HepG2 (cell line): ENCODE data around the gene SPDYE16. TPM values are rescaled to one million over a fixed set of nuclear protein-coding genes. Genes with fewer than 3 reads are reported as not detected.

Experiments
- ATAC-seq: fragments of 200-7000 bp; cut with Tn5 transposase; 3 replicates; pipeline ENCODE4 v1.9.1; 2020; ENCODE audit warnings: mild to moderate bottlenecking, moderate library complexity
- BruUV-seq: library from RNA; stranded (reverse); fragments of 400-500 nt; replicated peaks from 2 replicates; lab custom pipeline; 2021; lab: Mats Ljungman, UMichigan
- CTCF ChIA-PET: fragments of 300-600 bp; formaldehyde crosslinking; extraction: SDS; loops from one replicate; lab custom pipeline; 2021; ENCODE audit warnings: low total read pairs, inconsistent platforms, low intra/inter-chr PET ratio; lab: Yijun Ruan, JAX
- POLR2A ChIA-PET: fragments of 350-600 bp; sonication (Branson Sonifier 250); formaldehyde crosslinking; loops from one replicate; lab custom pipeline; 2020; ENCODE audit warnings: antibody characterized with exemption, inconsistent platforms; lab: Yijun Ruan, JAX
- DNase-seq: peaks from one replicate; pipeline ENCODE4 v3.0.0-alpha.2; 2015; ENCODE audit warnings: low spot score
- FAIRE-seq: peaks from 3 replicates; lab custom pipeline; 2011; peaks lifted over from hg19 to GRCh38; lab: Jason Lieb, UNC
- H2AFZ ChIP-seq: one replicate; pipeline ENCODE4 v1.6.1; 2011; ENCODE audit warnings: low read length, inconsistent platforms
- H3K27ac ChIP-seq: fragments of 300-600 bp; 3 replicates; pipeline ENCODE4 v1.8.0; 2011; ENCODE audit warnings: mixed run types, mild to moderate bottlenecking, mixed read lengths, low read length, inconsistent platforms; ENCODE audit not compliant: insufficient read depth; ENCODE audit errors: extremely low read length
- H3K27me3 ChIP-seq, 2 experiments: fragments of 200-600 bp in 1 of 2; 2 replicates in 1 of 2; 3 replicates in 1 of 2; pipeline versions ENCODE4 v1.6.0 to v1.8.0; 2011; ENCODE audit warnings: low read length in 2 of 2, mild to moderate bottlenecking in 2 of 2, moderate library complexity in 2 of 2, inconsistent platforms in 1 of 2; ENCODE audit not compliant: insufficient read depth in 2 of 2, control insufficient read depth in 1 of 2
- H3K36me3 ChIP-seq, 2 experiments: fragments of 200-600 bp in 1 of 2; replicated peaks in 1 of 2; 2 replicates in 1 of 2; 3 replicates in 1 of 2; pipeline versions ENCODE4 v1.5.1 to v1.8.0; 2011; ENCODE audit warnings: low read length in 2 of 2, inconsistent platforms in 1 of 2; ENCODE audit not compliant: insufficient read depth in 2 of 2, control insufficient read depth in 1 of 2
- H3K4me1 ChIP-seq: 2 replicates; pipeline ENCODE4 v1.5.1; 2012; ENCODE audit warnings: low read length, inconsistent platforms; ENCODE audit not compliant: insufficient read depth
- H3K4me2 ChIP-seq: 2 replicates; pipeline ENCODE4 v1.6.0; 2011; ENCODE audit warnings: low read depth, low read length, inconsistent platforms
- H3K4me3 ChIP-seq, 3 experiments: fragments of 200-600 bp in 1 of 3; sonication (generic), shearing (Covaris generic) in 1 of 3; replicated peaks in 1 of 3; 2 replicates each; pipeline ENCODE4 v1.5.1; 2011 to 2016; ENCODE audit warnings: low read length in 3 of 3, inconsistent platforms in 2 of 3, low read depth in 2 of 3, mild to moderate bottlenecking in 2 of 3, control low read depth in 1 of 3, mixed read lengths in 1 of 3; ENCODE audit not compliant: insufficient read depth in 1 of 3
- H3K79me2 ChIP-seq: one replicate; pipeline ENCODE4 v1.6.1; 2011; ENCODE audit warnings: low read length, inconsistent platforms; ENCODE audit not compliant: insufficient read depth
- H3K9ac ChIP-seq: 2 replicates; pipeline ENCODE4 v1.6.0; 2011; ENCODE audit warnings: mild to moderate bottlenecking, low read depth, low read length, inconsistent platforms; ENCODE audit not compliant: insufficient read depth
- H3K9me3 ChIP-seq: 2 replicates; pipeline ENCODE4 v1.5.1; 2012; ENCODE audit warnings: mild to moderate bottlenecking, low read length
- H4K20me1 ChIP-seq: 2 replicates; pipeline ENCODE4 v1.6.0; 2011; ENCODE audit warnings: inconsistent platforms, mild to moderate bottlenecking, low read length, moderate library complexity; ENCODE audit not compliant: insufficient read depth
- ARNTL ChIP-seq: sonication (generic); formaldehyde crosslinking; IDR thresholded peaks from 2 replicates; pipeline ENCODE4 v1.4.0; 2020; ENCODE audit warnings: mild to moderate bottlenecking, missing genetic modification reagents
- ATF6 ChIP-seq: sonication (generic); formaldehyde crosslinking; conservative IDR thresholded peaks from 2 replicates; pipeline ENCODE4 v1.4.0; 2020; ENCODE audit warnings: missing genetic modification reagents
- CREM ChIP-seq, 2 experiments: sonication (generic) in 1 of 2; formaldehyde crosslinking in 1 of 2; IDR thresholded peaks; 2 replicates each; pipeline versions ENCODE4 v1.4.0 to v1.6.1; 2016 to 2020; ENCODE audit warnings: antibody characterized with exemption in 1 of 2, mild to moderate bottlenecking in 1 of 2, missing genetic modification reagents in 1 of 2
- NR2F6 ChIP-seq, 2 experiments: IDR thresholded peaks; 2 replicates each; pipeline ENCODE4 v1.6.1; 2016; ENCODE audit warnings: antibody characterized with exemption in 1 of 2, mild to moderate bottlenecking in 1 of 2
- RFXANK ChIP-seq: IDR thresholded peaks from 2 replicates; pipeline ENCODE4 v1.6.1; 2016
- SP140L ChIP-seq: sonication (generic); formaldehyde crosslinking; IDR thresholded peaks from 2 replicates; pipeline ENCODE4 v1.4.0; 2020; ENCODE audit warnings: missing genetic modification reagents, borderline replicate concordance
- TCF12 ChIP-seq, 2 experiments: fragments of 450-650 bp in 1 of 2; sonication (generic) in 1 of 2; formaldehyde crosslinking in 1 of 2; IDR thresholded peaks; 2 replicates each; pipeline versions ENCODE4 v1.6.1 to v1.8.0; 2017 to 2022; ENCODE audit warnings: antibody characterized with exemption in 1 of 2, mild to moderate bottlenecking in 1 of 2, missing genetic modification reagents in 1 of 2, moderate library complexity in 1 of 2
- TFDP1 ChIP-seq: IDR thresholded peaks from 2 replicates; pipeline ENCODE4 v1.6.1; 2016; ENCODE audit warnings: missing compliant biosample characterization, missing genetic modification reagents, borderline replicate concordance
- ZNF275 ChIP-seq: sonication (generic); formaldehyde crosslinking; IDR thresholded peaks from 2 replicates; pipeline ENCODE4 v1.8.0; 2022; ENCODE audit warnings: missing genetic modification reagents, mild to moderate bottlenecking, inconsistent platforms, borderline replicate concordance
- ZNF317 ChIP-seq: sonication (generic); formaldehyde crosslinking; IDR thresholded peaks from 2 replicates; pipeline ENCODE4 v1.5.0; 2020; ENCODE audit warnings: mild to moderate bottlenecking, missing genetic modification reagents
- ZNF776 ChIP-seq: sonication (generic); formaldehyde crosslinking; IDR thresholded peaks from 2 replicates; pipeline ENCODE4 v1.4.0; 2020; ENCODE audit warnings: mild to moderate bottlenecking, missing genetic modification reagents
- WGBS: methylation state at CpG from one replicate; pipeline ENCODE4 v1.1.6; 2017; ENCODE audit warnings: low lambda C conversion rate; 5-methylcytosine and 5-hydroxymethylcytosine counted together
- in situ Hi-C: cut with HindIII; loops from 2 replicates; pipeline ENCODE4 v1.10.0; 2017; ENCODE audit warnings: low pct_unique_long_range_greater_than_20kb; ENCODE audit not compliant: extremely low pct_ligation_motif_present
- intact Hi-C: fragments of 100-400 bp; cut with micrococcal nuclease; formaldehyde crosslinking; loops from one replicate; pipeline ENCODE4 v1.10.0; 2022; ENCODE audit not compliant: unreplicated experiment
- polyA plus RNA-seq, 8 experiments: library from polyadenylated mRNA; depleted of rRNA in 3 of 8; stranded (reverse) in 7 of 8; unstranded in 1 of 8; fragments of >200 nt; fragmentation: Illumina TruSeq in 4 of 8; extraction: Trizol in 4 of 8; gene quantifications; 2 replicates each; pipeline versions ENCODE4 v1.2.1 to v1.2.3, GENCODE V29; 2011 to 2016; ENCODE audit warnings: low read depth in 4 of 8, missing spikeins in 1 of 8, mixed read lengths in 1 of 8; ENCODE audit not compliant: insufficient read depth in 1 of 8
- total RNA-seq, 5 experiments: library from RNA; depleted of rRNA; stranded (reverse); fragments of >200 nt; fragmentation: Illumina TruSeq; extraction: Trizol; gene quantifications; 2 replicates each; pipeline ENCODE4 v1.2.3, GENCODE V29; 2016; ENCODE audit warnings: low read depth in 1 of 5
- TF ChIP-seq, protein P1 (sequence below): sonication (generic); formaldehyde crosslinking; IDR thresholded peaks from 2 replicates; pipeline ENCODE4 v1.5.1; 2020; ENCODE audit warnings: mild to moderate bottlenecking, missing genetic modification reagents, moderate library complexity

The SPDYE16 gene
- total and polyA plus RNA-seq, 2 of the 13 experiments (the other 11 are each of a cell fraction or from before 2014, with no cell fraction given), result 0.11 TPM; not detected in 1

DNA sequence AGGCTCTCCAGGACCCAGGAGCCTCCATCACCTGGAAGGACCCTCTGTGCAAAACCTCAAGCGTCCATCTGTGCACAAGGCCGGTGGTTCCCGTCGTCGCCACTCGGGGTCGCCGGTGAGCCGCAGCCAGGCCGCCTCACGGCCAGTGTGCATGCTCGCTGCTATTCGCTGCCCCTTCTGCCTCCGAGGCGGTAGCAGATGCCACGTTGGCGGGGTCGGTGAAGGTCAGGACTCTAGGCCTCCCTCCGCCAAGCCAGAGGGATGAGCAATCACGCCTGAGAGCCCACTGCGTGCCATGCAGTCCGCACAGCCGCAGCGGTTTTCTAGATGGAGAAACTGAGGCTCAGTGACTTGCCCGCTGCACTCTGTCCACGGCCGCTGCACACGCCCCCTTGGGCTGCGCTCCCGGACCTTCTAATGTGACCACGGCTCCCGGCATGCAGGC, 27.1 kb downstream of the SPDYE16 start (continued):
- TF ChIP-seq ATF6 (CRISPR knock-in tag), result no peak
- TF ChIP-seq ZNF275 (CRISPR knock-in tag), result no peak
- peak; percentile 75; the same call in 1 of the 2 replicates for TF ChIP-seq ZNF776 (CRISPR knock-in tag)
- no peak for TF ChIP-seq TCF12 (IDR thresholded peaks at IDR 0.05)
- TF ChIP-seq TCF12 (CRISPR knock-in tag; IDR thresholded peaks at IDR 0.05), result 0 out of 2 replicates have a peak, but pooled peaks have one; percentile 65
- TF ChIP-seq ZNF317 (CRISPR knock-in tag), result no peak; the same call in 1 of the 2 replicates
- TF ChIP-seq RFXANK (CRISPR knock-in tag), result no peak

- DNase-seq (no peak), FAIRE-seq (no peak), ATAC-seq (no peak)
- in situ Hi-C loops, result no loop called here
- Histone ChIP-seq H3K9ac (no peak overlapping the region), H3K27me3 (peaks cover 2 to 5% of the 10 kb centered on the region in 2 experiments; a peak in 1 of 5 replicates), H3K79me2 (no peaks in the 10 kb centered on the region), H3K4me3 (no peak overlapping the region), H3K4me1 (peaks cover 51% of the 10 kb centered on the region), H2AFZ (no peak overlapping the region), H3K9me3 (no peaks in the 10 kb centered on the region), H4K20me1 (no peaks in the 10 kb centered on the region), H3K36me3 (no peaks in the 10 kb centered on the region), H3K27ac (no peak overlapping the region), H3K4me2 (no peak overlapping the region)
- 28% methylated on average over 9 of the region's 16 CpGs for WGBS
- intact Hi-C loops, result no loop called here
- BruUV-seq, result no TSS peak
- CTCF ChIA-PET, result no interaction called here
- POLR2A ChIA-PET, result no interaction called here
- TF ChIP-seq SP140L (CRISPR knock-in tag) (no peak), ARNTL (0 out of 2 replicates have a peak, but pooled peaks have one; percentile 32), CREM (IDR thresholded peaks at IDR 0.05) (no peak), CREM (CRISPR knock-in tag; IDR thresholded peaks at IDR 0.05) (no peak), TFDP1 (CRISPR knock-in tag) (0 out of 2 replicates have a peak, but pooled peaks have one; percentile 19), NR2F6 (IDR thresholded peaks at IDR 0.05) (no peak), NR2F6 (CRISPR knock-in tag; IDR thresholded peaks at IDR 0.05) (0 out of 2 replicates have a peak, but pooled peaks have one; percentile 20)
- TF ChIP-seq, protein P1, sequence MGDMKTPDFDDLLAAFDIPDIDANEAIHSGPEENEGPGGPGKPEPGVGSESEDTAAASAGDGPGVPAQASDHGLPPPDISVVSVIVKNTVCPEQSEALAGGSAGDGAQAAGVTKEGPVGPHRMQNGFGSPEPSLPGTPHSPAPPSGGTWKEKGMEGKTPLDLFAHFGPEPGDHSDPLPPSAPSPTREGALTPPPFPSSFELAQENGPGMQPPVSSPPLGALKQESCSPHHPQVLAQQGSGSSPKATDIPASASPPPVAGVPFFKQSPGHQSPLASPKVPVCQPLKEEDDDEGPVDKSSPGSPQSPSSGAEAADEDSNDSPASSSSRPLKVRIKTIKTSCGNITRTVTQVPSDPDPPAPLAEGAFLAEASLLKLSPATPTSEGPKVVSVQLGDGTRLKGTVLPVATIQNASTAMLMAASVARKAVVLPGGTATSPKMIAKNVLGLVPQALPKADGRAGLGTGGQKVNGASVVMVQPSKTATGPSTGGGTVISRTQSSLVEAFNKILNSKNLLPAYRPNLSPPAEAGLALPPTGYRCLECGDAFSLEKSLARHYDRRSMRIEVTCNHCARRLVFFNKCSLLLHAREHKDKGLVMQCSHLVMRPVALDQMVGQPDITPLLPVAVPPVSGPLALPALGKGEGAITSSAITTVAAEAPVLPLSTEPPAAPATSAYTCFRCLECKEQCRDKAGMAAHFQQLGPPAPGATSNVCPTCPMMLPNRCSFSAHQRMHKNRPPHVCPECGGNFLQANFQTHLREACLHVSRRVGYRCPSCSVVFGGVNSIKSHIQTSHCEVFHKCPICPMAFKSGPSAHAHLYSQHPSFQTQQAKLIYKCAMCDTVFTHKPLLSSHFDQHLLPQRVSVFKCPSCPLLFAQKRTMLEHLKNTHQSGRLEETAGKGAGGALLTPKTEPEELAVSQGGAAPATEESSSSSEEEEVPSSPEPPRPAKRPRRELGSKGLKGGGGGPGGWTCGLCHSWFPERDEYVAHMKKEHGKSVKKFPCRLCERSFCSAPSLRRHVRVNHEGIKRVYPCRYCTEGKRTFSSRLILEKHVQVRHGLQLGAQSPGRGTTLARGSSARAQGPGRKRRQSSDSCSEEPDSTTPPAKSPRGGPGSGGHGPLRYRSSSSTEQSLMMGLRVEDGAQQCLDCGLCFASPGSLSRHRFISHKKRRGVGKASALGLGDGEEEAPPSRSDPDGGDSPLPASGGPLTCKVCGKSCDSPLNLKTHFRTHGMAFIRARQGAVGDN (CRISPR knock-in tag), result peak; percentile 54
Measured at GRCh38 chr7:76514926-76515771, 27.9 kb downstream of the SPDYE16 start.
